Body of pancreas (tissue), 4 donors: ENCODE results near the gene STXBP1.

ENCODE experiments used
- POLR2A ChIP-seq, 3 donors: fragments of 450-650 bp; IDR thresholded peaks; one replicate each; pipeline ENCODE4 v1.6.1; 2016; ENCODE audit warnings: antibody characterized with exemption in 3 of 3, mild to moderate bottlenecking in 2 of 3
- TF ChIP-seq, protein P1 (sequence below), 7 experiments: fragments of 450-650 bp in 4 of 7; fragments of 200-600 bp in 3 of 7; sonication (generic) in 3 of 7; IDR thresholded peaks; one replicate each; pipeline ENCODE4 v1.5.1; 2016 to 2019; ENCODE audit warnings: antibody characterized with exemption in 7 of 7

- TF ChIP-seq, protein P1, sequence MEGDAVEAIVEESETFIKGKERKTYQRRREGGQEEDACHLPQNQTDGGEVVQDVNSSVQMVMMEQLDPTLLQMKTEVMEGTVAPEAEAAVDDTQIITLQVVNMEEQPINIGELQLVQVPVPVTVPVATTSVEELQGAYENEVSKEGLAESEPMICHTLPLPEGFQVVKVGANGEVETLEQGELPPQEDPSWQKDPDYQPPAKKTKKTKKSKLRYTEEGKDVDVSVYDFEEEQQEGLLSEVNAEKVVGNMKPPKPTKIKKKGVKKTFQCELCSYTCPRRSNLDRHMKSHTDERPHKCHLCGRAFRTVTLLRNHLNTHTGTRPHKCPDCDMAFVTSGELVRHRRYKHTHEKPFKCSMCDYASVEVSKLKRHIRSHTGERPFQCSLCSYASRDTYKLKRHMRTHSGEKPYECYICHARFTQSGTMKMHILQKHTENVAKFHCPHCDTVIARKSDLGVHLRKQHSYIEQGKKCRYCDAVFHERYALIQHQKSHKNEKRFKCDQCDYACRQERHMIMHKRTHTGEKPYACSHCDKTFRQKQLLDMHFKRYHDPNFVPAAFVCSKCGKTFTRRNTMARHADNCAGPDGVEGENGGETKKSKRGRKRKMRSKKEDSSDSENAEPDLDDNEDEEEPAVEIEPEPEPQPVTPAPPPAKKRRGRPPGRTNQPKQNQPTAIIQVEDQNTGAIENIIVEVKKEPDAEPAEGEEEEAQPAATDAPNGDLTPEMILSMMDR (IDR thresholded peaks at IDR 0.05), result no peak
- TF ChIP-seq POLR2A (IDR thresholded peaks at IDR 0.05), result no peak
These were observed 81.1 kb downstream of the STXBP1 start for GRCh38 chr9:127693143-127693542.
